ENCODE measurements around the gene CTSA.

DNA sequence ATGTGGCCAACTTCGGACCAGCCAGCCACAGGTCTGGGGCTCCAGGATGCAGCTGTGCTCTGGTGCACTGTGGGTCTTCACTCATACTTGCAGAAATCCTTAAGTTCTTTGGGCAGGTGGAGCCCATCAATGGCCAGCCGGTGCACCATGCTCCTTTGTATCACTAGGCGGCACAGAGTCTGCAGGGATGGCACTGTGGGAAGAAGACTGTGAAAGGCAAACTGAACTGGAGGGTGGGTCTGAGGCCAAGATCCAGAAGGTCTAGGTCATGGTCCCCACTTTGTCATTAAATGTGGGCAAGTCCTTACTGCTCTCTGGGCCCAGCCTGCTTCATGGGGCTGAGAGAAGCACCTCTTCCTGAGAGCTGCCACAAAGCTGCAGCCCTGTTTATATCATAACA lies 2.5 kb upstream of the CTSA start:
- TF ChIP-seq, protein P1, sequence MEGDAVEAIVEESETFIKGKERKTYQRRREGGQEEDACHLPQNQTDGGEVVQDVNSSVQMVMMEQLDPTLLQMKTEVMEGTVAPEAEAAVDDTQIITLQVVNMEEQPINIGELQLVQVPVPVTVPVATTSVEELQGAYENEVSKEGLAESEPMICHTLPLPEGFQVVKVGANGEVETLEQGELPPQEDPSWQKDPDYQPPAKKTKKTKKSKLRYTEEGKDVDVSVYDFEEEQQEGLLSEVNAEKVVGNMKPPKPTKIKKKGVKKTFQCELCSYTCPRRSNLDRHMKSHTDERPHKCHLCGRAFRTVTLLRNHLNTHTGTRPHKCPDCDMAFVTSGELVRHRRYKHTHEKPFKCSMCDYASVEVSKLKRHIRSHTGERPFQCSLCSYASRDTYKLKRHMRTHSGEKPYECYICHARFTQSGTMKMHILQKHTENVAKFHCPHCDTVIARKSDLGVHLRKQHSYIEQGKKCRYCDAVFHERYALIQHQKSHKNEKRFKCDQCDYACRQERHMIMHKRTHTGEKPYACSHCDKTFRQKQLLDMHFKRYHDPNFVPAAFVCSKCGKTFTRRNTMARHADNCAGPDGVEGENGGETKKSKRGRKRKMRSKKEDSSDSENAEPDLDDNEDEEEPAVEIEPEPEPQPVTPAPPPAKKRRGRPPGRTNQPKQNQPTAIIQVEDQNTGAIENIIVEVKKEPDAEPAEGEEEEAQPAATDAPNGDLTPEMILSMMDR (conservative IDR thresholded peaks at IDR 0.05; ENCODE audit: low read depth in 2 of 2), result no peak
- TF ChIP-seq CREB1 (CRISPR knock-in tag; IDR thresholded peaks at IDR 0.05; ENCODE audit: low read depth) (no peak), POLR2AphosphoS5 (IDR thresholded peaks at IDR 0.05; ENCODE audit: low read depth) (no peak)

Measured in GM23338 (cell line).